Measurements from ENCODE around the gene MPZL2.

The MPZL2 gene

GRCh38 chr11:118224511-118225188 is 39.4 kb downstream of the MPZL2 start, which contains the start of gene JAML:
TSS of gene JAML (minus strand) at chr11:118225011. CDS start at chr11:118214866, 10,145 bp downstream.
- DNase-seq, result peak; percentile 35 to 56 (median 39)
- H3K4me3 ChIP-seq (ENCODE audit: insufficient read depth, low read depth, low read length, poor library complexity, severe bottlenecking), result peak within 1 kb of the TSS; percentile 48
- peak within 1 kb of the TSS; percentile 69 for H3K27ac ChIP-seq (ENCODE audit: insufficient read depth, low read length, poor library complexity, severe bottlenecking)
- H3K27me3 ChIP-seq (replicated peaks; ENCODE audit: control insufficient read depth, insufficient read depth, low read length, poor library complexity, severe bottlenecking), result no peaks in the 10 kb centered on the region
- H3K9me3 ChIP-seq (ENCODE audit: control insufficient read depth, low read length), result no peaks in the 10 kb centered on the region
- H3K36me3 ChIP-seq (ENCODE audit: control insufficient read depth, insufficient read depth, low read length), result peaks cover 4% of the 10 kb centered on the region
- H3K4me1 ChIP-seq (ENCODE audit: control insufficient read depth, insufficient read depth, low read length, poor library complexity, severe bottlenecking), result peaks cover 64% of the 10 kb centered on the region

GRCh38 chr11:118223992-118224391 is 40.1 kb downstream of the MPZL2 start:
- no peaks in the 10 kb centered on the region for H3K27me3 ChIP-seq (replicated peaks; ENCODE audit: control insufficient read depth, insufficient read depth, low read length, poor library complexity, severe bottlenecking)
- no peak for DNase-seq
- H3K4me1 ChIP-seq (ENCODE audit: control insufficient read depth, insufficient read depth, low read length, poor library complexity, severe bottlenecking), result peaks cover 63% of the 10 kb centered on the region
- peak overlapping the region; percentile 48 for H3K4me3 ChIP-seq (ENCODE audit: insufficient read depth, low read depth, low read length, poor library complexity, severe bottlenecking)
- H3K9me3 ChIP-seq (ENCODE audit: control insufficient read depth, low read length), result no peaks in the 10 kb centered on the region
- H3K36me3 ChIP-seq (ENCODE audit: control insufficient read depth, insufficient read depth, low read length), result peaks cover 4% of the 10 kb centered on the region
- H3K27ac ChIP-seq (ENCODE audit: insufficient read depth, low read length, poor library complexity, severe bottlenecking), result peak overlapping the region; percentile 69

GRCh38 chr11:118223570-118223969 is 40.5 kb downstream of the MPZL2 start:
- peak overlapping the region; percentile 69 for H3K27ac ChIP-seq (ENCODE audit: insufficient read depth, low read length, poor library complexity, severe bottlenecking)
- H3K4me3 ChIP-seq (ENCODE audit: insufficient read depth, low read depth, low read length, poor library complexity, severe bottlenecking), result peak overlapping the region; percentile 48
- DNase-seq, result no peak
- H3K27me3 ChIP-seq (replicated peaks; ENCODE audit: control insufficient read depth, insufficient read depth, low read length, poor library complexity, severe bottlenecking), result no peaks in the 10 kb centered on the region
- H3K9me3 ChIP-seq (ENCODE audit: control insufficient read depth, low read length), result no peaks in the 10 kb centered on the region
- peaks cover 4% of the 10 kb centered on the region for H3K36me3 ChIP-seq (ENCODE audit: control insufficient read depth, insufficient read depth, low read length)
- peaks cover 65% of the 10 kb centered on the region for H3K4me1 ChIP-seq (ENCODE audit: control insufficient read depth, insufficient read depth, low read length, poor library complexity, severe bottlenecking)

- peaks cover 61% of the 10 kb centered on the region for H3K4me1 ChIP-seq (ENCODE audit: control insufficient read depth, insufficient read depth, low read length, poor library complexity, severe bottlenecking)
- peak overlapping the region; percentile 69 for H3K27ac ChIP-seq (ENCODE audit: insufficient read depth, low read length, poor library complexity, severe bottlenecking)
These were observed 41.7 kb downstream of the MPZL2 start for GRCh38 chr11:118222437-118222836.

GRCh38 chr11:118221419-118221818 is 42.7 kb downstream of the MPZL2 start:
- H3K27ac ChIP-seq (ENCODE audit: insufficient read depth, low read length, poor library complexity, severe bottlenecking), result no peak overlapping the region
- no peak overlapping the region for H3K4me3 ChIP-seq (ENCODE audit: insufficient read depth, low read depth, low read length, poor library complexity, severe bottlenecking)
- DNase-seq, result no peak
- no peaks in the 10 kb centered on the region for H3K9me3 ChIP-seq (ENCODE audit: control insufficient read depth, low read length)
- H3K27me3 ChIP-seq (replicated peaks; ENCODE audit: control insufficient read depth, insufficient read depth, low read length, poor library complexity, severe bottlenecking), result no peaks in the 10 kb centered on the region
- peaks cover 61% of the 10 kb centered on the region for H3K4me1 ChIP-seq (ENCODE audit: control insufficient read depth, insufficient read depth, low read length, poor library complexity, severe bottlenecking)
- peaks cover 3% of the 10 kb centered on the region for H3K36me3 ChIP-seq (ENCODE audit: control insufficient read depth, insufficient read depth, low read length)

More at GRCh38 chr11:118222437-118222836, 41.7 kb downstream of the MPZL2 start:
- Histone ChIP-seq H3K36me3 (ENCODE audit: control insufficient read depth, insufficient read depth, low read length) (peaks cover 4% of the 10 kb centered on the region), H3K27me3 (replicated peaks; ENCODE audit: control insufficient read depth, insufficient read depth, low read length, poor library complexity, severe bottlenecking) (no peaks in the 10 kb centered on the region), H3K9me3 (ENCODE audit: control insufficient read depth, low read length) (no peaks in the 10 kb centered on the region), H3K4me3 (ENCODE audit: insufficient read depth, low read depth, low read length, poor library complexity, severe bottlenecking) (no peak overlapping the region)
- no peak for DNase-seq

GRCh38 chr11:118219732-118220131 is 44.4 kb downstream of the MPZL2 start:
- Histone ChIP-seq H3K27me3 (replicated peaks; ENCODE audit: control insufficient read depth, insufficient read depth, low read length, poor library complexity, severe bottlenecking) (no peaks in the 10 kb centered on the region), H3K9me3 (ENCODE audit: control insufficient read depth, low read length) (no peaks in the 10 kb centered on the region), H3K4me1 (ENCODE audit: control insufficient read depth, insufficient read depth, low read length, poor library complexity, severe bottlenecking) (peaks cover 64% of the 10 kb centered on the region), H3K27ac (ENCODE audit: insufficient read depth, low read length, poor library complexity, severe bottlenecking) (no peak overlapping the region), H3K36me3 (ENCODE audit: control insufficient read depth, insufficient read depth, low read length) (no peaks in the 10 kb centered on the region), H3K4me3 (ENCODE audit: insufficient read depth, low read depth, low read length, poor library complexity, severe bottlenecking) (peak overlapping the region; percentile 4)
- DNase-seq, result no peak

- no peak overlapping the region for H3K27ac ChIP-seq (ENCODE audit: insufficient read depth, low read length, poor library complexity, severe bottlenecking)
- no peak overlapping the region for H3K4me3 ChIP-seq (ENCODE audit: insufficient read depth, low read depth, low read length, poor library complexity, severe bottlenecking)
- H3K4me1 ChIP-seq (ENCODE audit: control insufficient read depth, insufficient read depth, low read length, poor library complexity, severe bottlenecking), result peaks cover 67% of the 10 kb centered on the region
- no peaks in the 10 kb centered on the region for H3K36me3 ChIP-seq (ENCODE audit: control insufficient read depth, insufficient read depth, low read length)
- H3K27me3 ChIP-seq (replicated peaks; ENCODE audit: control insufficient read depth, insufficient read depth, low read length, poor library complexity, severe bottlenecking), result no peaks in the 10 kb centered on the region
- H3K9me3 ChIP-seq (ENCODE audit: control insufficient read depth, low read length), result no peaks in the 10 kb centered on the region
- no peak for DNase-seq
These were observed 44.9 kb downstream of the MPZL2 start for GRCh38 chr11:118219244-118219643.

GRCh38 chr11:118217575-118217974 is 46.5 kb downstream of the MPZL2 start:
- peak overlapping the region; percentile 59 for H3K27ac ChIP-seq (ENCODE audit: insufficient read depth, low read length, poor library complexity, severe bottlenecking)
- no peaks in the 10 kb centered on the region for H3K27me3 ChIP-seq (replicated peaks; ENCODE audit: control insufficient read depth, insufficient read depth, low read length, poor library complexity, severe bottlenecking)
- no peak for DNase-seq
- peaks cover 73% of the 10 kb centered on the region for H3K4me1 ChIP-seq (ENCODE audit: control insufficient read depth, insufficient read depth, low read length, poor library complexity, severe bottlenecking)
- no peaks in the 10 kb centered on the region for H3K9me3 ChIP-seq (ENCODE audit: control insufficient read depth, low read length)
- H3K36me3 ChIP-seq (ENCODE audit: control insufficient read depth, insufficient read depth, low read length), result no peaks in the 10 kb centered on the region
- peak overlapping the region; percentile 30 for H3K4me3 ChIP-seq (ENCODE audit: insufficient read depth, low read depth, low read length, poor library complexity, severe bottlenecking)

GRCh38 chr11:118216621-118217481 is 47.2 kb downstream of the MPZL2 start:
- peak; percentile 29 to 48 (median 39) for DNase-seq
- Histone ChIP-seq H3K36me3 (ENCODE audit: control insufficient read depth, insufficient read depth, low read length) (peaks cover 7% of the 10 kb centered on the region), H3K9me3 (ENCODE audit: control insufficient read depth, low read length) (no peaks in the 10 kb centered on the region), H3K27ac (ENCODE audit: insufficient read depth, low read length, poor library complexity, severe bottlenecking) (peak overlapping the region; percentile 59), H3K4me3 (ENCODE audit: insufficient read depth, low read depth, low read length, poor library complexity, severe bottlenecking) (peak overlapping the region; percentile 30), H3K4me1 (ENCODE audit: control insufficient read depth, insufficient read depth, low read length, poor library complexity, severe bottlenecking) (peaks cover 67% of the 10 kb centered on the region), H3K27me3 (replicated peaks; ENCODE audit: control insufficient read depth, insufficient read depth, low read length, poor library complexity, severe bottlenecking) (no peaks in the 10 kb centered on the region)

GRCh38 chr11:118215765-118216164 is 48.3 kb downstream of the MPZL2 start:
- no peaks in the 10 kb centered on the region for H3K9me3 ChIP-seq (ENCODE audit: control insufficient read depth, low read length)
- peak overlapping the region; percentile 59 for H3K27ac ChIP-seq (ENCODE audit: insufficient read depth, low read length, poor library complexity, severe bottlenecking)
- H3K4me1 ChIP-seq (ENCODE audit: control insufficient read depth, insufficient read depth, low read length, poor library complexity, severe bottlenecking), result peaks cover 56% of the 10 kb centered on the region
- peak overlapping the region; percentile 6 for H3K4me3 ChIP-seq (ENCODE audit: insufficient read depth, low read depth, low read length, poor library complexity, severe bottlenecking)
- DNase-seq, result no peak
- peaks cover 18% of the 10 kb centered on the region for H3K36me3 ChIP-seq (ENCODE audit: control insufficient read depth, insufficient read depth, low read length)
- H3K27me3 ChIP-seq (replicated peaks; ENCODE audit: control insufficient read depth, insufficient read depth, low read length, poor library complexity, severe bottlenecking), result no peaks in the 10 kb centered on the region

Data from effector memory CD4-positive, alpha-beta T cell (primary cell).